ENCODE data around the gene BFSP1.

BFSP1 gene

GRCh38 chr20:17495826-17496225 is 35.4 kb downstream of the BFSP1 start:
- no peak for DNase-seq

GRCh38 chr20:17494201-17494600 is 37.0 kb downstream of the BFSP1 start:
- DNase-seq: no peak

DNA sequence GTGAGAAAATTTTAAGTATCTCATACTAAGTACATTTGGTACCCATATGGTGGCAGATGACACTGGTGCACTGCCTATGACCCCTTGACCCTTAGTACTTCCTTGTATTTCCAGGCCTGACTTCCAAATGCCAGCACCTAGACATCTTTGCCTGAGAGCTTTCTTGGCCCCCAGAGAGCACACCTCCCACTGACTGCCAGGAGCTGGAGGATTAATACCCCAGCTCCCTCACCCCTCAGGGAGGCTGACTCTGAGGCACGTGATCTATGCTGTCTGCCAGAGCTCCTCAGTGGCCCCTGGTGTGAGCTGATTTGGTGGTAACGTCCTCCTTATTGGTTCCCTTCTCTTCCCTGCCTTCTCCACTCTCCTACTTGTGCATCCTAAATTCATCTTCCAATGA is 38.0 kb downstream of the BFSP1 start:
- no peak for DNase-seq

DNA sequence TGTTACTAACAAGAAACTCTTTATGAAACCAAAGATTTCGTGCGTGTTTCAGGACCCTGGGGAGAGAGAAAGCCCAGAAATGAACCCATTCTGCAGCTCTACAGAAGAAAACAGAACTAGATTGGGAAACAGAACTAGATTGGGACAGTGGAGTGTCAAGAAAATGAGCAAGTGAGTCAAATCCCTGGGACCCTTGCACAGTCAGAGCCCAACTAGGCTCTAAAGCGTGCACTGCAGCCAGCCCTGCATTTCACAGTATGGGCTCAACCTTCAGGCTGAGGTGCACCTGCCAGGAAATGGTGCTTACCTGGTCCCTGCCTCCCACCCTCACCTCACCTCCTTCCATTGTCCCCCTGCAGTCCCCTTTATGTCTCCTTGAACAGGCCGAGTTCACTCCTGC is 39.7 kb downstream of the BFSP1 start:
- no peak for DNase-seq

DNA sequence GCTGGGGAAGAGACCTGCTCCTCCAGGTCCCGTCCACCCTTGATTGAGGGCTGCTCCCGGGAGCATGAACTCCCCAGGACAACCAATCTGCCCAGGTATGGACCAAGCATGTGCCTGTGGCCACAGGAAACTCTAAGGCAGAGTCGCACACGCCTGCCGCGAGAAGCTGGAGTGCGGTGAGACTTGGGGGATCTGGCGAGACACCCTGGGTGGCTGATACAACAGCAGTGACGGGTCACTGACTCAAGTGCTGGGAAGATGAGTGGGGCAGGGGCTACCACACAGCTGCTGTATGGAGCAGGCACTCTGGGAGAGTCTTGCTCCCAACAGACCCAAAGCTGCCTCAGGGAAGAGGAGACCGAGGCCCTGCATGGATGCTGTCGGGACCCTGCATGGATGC is 40.1 kb downstream of the BFSP1 start:
- DNase-seq: no peak

DNA sequence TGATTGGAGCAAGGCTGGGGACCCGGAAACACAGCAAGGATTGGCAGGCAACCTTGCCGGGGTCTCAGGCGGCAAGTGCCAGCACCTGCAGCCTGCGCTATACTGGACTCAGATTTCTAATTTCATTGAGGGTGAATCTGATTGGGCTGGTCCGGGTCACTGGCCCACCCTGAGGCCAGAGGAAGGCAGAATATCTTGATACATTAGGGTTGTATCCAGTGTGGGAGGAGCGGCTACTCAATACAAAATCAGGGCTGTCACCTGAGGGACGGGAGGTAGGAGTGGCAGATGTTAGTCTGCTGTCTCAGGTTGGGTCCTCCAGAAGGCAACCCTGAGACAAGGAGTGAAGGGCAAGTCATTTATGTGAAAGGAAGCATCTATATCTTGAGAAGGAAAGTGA is 40.7 kb downstream of the BFSP1 start:
- no peak for DNase-seq

- DNase-seq: no peak
Observed at GRCh38 chr20:17488916-17489600, 42.1 kb downstream of the BFSP1 start.

GRCh38 chr20:17485017-17485416 is 46.2 kb downstream of the BFSP1 start:
- DNase-seq: no peak

DNA sequence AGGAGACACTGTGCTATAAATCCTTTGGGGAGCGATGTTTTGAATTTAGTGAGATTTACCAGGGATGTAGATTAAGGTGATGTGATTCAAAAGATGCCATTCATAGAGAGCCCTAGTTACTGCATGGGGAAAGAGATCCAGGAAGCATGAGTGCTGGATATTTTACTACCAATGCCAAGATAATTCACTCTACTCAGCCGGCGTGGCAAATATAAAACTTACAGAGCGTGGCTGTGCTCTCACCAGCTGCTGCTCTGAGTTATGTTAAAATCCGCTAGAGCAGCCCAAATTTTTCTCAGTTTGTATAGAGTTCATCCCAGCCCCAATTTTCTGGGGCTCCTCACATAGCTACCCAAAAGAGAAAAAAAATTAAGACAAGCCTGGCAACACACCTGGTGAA is 48.6 kb downstream of the BFSP1 start:
- DNase-seq: no peak

DNA sequence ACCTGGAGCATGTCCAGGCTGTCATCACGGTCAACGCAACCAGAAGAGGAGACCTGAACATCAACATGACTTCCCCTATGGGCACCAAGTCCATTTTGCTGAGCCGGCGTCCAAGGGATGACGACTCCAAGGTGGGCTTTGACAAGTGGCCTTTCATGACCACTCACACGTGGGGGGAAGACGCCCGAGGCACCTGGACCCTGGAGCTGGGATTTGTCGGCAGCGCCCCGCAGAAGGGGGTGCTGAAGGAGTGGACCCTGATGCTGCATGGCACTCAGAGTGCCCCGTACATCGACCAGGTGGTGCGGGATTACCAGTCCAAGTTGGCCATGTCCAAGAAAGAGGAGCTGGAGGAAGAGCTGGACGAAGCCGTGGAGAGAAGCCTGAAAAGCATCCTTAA is 49.5 kb downstream of the BFSP1 start:
- DNase-seq: no peak

- no peak for DNase-seq
Observed at GRCh38 chr20:17480696-17481095, 50.5 kb downstream of the BFSP1 start.

- no peak for DNase-seq
Observed at GRCh38 chr20:17479063-17479657, 52.0 kb downstream of the BFSP1 start.

DNA sequence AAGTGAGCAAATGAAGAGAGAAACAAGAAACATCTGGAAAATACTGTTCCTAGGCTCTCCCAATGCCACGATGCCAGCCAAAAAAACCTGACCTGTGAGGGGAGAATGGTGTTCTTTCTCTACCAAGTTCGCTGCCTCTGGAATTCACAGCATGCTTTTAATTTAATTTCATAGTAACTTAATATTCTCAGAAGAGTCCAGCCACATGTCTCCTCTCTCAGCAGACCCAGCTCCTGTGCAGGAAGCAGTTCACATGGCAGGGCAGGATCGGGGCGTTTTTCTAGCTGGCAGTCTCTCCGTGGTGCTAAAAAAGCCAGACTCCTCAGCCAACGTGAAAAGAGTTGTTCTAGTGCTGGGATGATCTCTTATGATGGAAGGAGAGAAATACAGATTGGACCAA is 57.5 kb downstream of the BFSP1 start:
- DNase-seq: no peak

- DNase-seq: no peak
Observed at GRCh38 chr20:17471606-17472187, 59.5 kb downstream of the BFSP1 start.

GRCh38 chr20:17470973-17471372 is 60.2 kb downstream of the BFSP1 start:
- DNase-seq: no peak

GRCh38 chr20:17470521-17470920 is 60.7 kb downstream of the BFSP1 start:
- no peak for DNase-seq

DNA sequence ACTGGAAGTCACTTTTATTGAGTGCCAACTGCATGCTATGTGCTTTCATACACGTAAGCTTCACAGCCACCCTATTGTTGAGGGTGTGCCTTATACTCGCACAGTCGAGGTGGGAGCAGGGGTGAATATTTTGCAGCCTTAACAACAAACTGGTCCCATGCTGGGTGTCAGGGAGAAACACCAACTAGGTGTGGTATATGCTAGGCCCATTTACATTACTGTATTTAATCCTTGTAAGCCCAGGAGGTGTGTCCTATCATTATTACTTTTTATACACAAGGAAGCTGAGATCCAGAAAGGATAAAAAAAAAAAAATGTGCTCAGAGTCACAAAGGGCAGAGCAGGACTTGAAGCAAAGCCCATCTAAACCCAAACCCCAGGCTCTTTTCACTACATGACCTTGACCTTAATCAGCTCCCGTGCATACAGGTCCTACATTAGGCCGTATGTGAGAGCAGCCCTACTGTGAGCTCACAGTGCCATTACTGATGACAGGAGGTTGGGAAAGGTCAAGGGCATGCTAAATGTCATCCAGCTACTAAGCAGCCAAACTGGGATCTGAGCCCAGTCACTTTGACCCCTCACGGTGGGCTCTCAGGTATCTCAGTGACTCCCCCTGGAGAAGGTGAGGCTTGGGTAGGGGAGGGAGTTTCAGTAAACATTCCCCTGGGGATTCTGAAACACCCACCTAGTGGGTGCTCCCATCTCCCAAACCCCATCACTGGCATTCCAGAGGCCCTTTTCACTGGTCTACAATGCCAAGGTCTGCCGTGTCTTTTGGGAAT is 61.7 kb downstream of the BFSP1 start:
- DNase-seq: no peak

GRCh38 chr20:17468073-17468840 is 62.9 kb downstream of the BFSP1 start:
- no peak for DNase-seq

DNA sequence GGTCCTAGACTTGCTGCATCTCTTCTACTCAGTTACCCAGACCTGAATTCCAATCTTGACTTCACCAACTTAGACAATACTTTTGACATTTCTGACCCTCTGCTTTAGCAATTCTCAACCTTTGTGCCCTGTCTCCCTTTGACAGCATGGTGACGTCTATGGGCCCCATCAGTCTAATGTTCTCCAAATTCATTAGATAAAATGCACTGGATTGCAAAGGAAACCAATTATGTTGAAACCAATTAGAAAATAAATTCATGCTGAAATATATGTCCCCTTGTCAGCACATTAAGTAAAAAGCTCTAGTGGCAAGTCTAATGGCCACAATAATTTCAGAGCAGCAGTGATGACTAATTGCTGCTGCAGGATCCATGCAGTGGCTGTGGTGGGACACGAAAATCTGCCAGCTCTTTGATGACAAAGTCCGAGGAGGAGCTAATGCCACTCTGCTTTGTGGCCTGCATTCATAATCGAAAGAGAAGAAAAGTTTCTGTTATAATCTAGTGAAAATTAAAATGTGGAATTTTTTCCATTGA is 64.0 kb downstream of the BFSP1 start:
- DNase-seq: no peak

GRCh38 chr20:17466641-17467040 is 64.5 kb downstream of the BFSP1 start:
- DNase-seq: no peak

- DNase-seq: no peak
Observed at GRCh38 chr20:17465236-17465635, 65.9 kb downstream of the BFSP1 start.

DNA sequence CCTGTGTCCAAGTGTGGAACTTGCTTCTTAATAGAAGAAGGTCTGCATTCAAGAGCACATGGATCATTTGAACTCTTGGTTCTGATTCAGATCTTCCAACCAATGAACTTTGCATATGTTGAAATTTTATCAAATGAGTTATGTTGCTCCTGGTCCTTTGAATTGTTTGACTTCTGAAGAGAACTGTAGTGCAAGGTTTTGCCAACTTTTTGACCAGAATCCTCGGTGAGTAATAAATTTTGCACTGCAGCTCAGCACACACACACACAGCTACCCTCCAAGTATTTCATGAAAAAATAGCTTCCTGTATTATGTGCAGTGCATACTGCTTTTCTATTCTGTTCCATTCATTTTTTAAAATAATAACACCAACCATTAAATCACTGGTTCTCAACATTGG is 67.5 kb downstream of the BFSP1 start:
- no peak for DNase-seq

GRCh38 chr20:17461941-17462340 is 69.2 kb downstream of the BFSP1 start:
- no peak for DNase-seq

Data from inflammatory macrophage (primary cell).